ENCODE results near the gene RAPGEF1.

GRCh38 chr9:131585375-131585774 lies 154.5 kb downstream of the RAPGEF1 start:
- TF ChIP-seq CTCF (IDR thresholded peaks at IDR 0.05) (no peak), POLR2A (IDR thresholded peaks at IDR 0.05) (no peak), POLR2AphosphoS5 (IDR thresholded peaks at IDR 0.05; ENCODE audit: insufficient read depth in 1 of 2, low read depth in 1 of 2) (no peak)

Measured in vagina (tissue), 2 donors.